ENCODE results near the gene CACFD1.

Gene CACFD1

DNA sequence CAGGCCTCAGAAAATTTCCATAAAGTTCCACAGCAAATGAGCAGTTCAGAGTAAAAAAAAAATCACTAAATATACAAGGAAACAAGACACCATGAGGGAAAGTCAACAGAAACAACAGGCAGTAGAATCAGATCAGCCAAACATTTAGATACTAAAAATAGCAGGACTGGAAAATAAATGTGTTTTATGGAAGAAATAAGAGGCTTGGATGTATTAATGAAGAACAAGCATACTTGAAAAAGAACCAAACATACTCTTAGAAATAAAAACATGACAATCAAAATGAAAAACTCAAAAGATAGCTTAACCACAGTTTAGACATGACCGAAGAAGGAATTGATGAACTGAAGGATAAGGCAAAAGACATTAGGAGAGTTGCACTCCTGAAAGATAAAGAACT, 42.3 kb downstream of the CACFD1 start:
- no CpG with 5 or more reads among the region's 1 CpG for WGBS (ENCODE audit: extremely low coverage, insufficient coverage, insufficient read length)
- Histone ChIP-seq H4K8ac (ENCODE audit: low read depth, low read length) (no peak overlapping the region), H3K27ac (ENCODE audit: low read depth, low read length) (no peak overlapping the region), H3K79me2 (ENCODE audit: control insufficient read depth, insufficient read depth, low read length, poor library complexity) (no peaks in the 10 kb centered on the region), H3K4me2 (ENCODE audit: low read length) (no peak overlapping the region), H4K12ac (ENCODE audit: low read depth, low read length) (no peak overlapping the region), H3K27me3 (ENCODE audit: insufficient read depth, low read length) (no peaks in the 10 kb centered on the region), H3K36me3 (ENCODE audit: control insufficient read depth in 1 of 2, insufficient read depth in 2 of 2, low read length in 2 of 2) (no peaks in the 10 kb centered on the region), H2AFZ (ENCODE audit: insufficient read depth, low read length, poor library complexity) (no peak overlapping the region), H2BK12ac (ENCODE audit: low read length) (no peak overlapping the region), H2AK5ac (ENCODE audit: low read length) (no peak overlapping the region), H3K4ac (ENCODE audit: low read depth, low read length) (no peak overlapping the region), H3K4me3 (ENCODE audit: low read depth, low read length) (no peak overlapping the region), H3K14ac (ENCODE audit: low read length) (no peak overlapping the region), H3K23ac (ENCODE audit: low read length) (no peak overlapping the region), H3K18ac (ENCODE audit: low read length) (no peak overlapping the region), H2BK5ac (ENCODE audit: low read depth, low read length, poor library complexity) (no peak overlapping the region), H3K79me1 (ENCODE audit: low read length) (no peaks in the 10 kb centered on the region), H4K91ac (ENCODE audit: low read depth, low read length) (no peak overlapping the region), H2BK120ac (ENCODE audit: insufficient read depth, low read length, poor library complexity) (no peak overlapping the region), H3K9ac (ENCODE audit: low read length) (no peak overlapping the region), H3K9me3 (ENCODE audit: insufficient read depth, low read depth, low read length) (peaks cover 9% of the 10 kb centered on the region), H3K4me1 (ENCODE audit: control insufficient read depth in 1 of 2, insufficient read depth in 2 of 2, low read length in 2 of 2) (peaks cover 2 to 15% of the 10 kb centered on the region in 2 experiments)
- no peak for DNase-seq

DNA sequence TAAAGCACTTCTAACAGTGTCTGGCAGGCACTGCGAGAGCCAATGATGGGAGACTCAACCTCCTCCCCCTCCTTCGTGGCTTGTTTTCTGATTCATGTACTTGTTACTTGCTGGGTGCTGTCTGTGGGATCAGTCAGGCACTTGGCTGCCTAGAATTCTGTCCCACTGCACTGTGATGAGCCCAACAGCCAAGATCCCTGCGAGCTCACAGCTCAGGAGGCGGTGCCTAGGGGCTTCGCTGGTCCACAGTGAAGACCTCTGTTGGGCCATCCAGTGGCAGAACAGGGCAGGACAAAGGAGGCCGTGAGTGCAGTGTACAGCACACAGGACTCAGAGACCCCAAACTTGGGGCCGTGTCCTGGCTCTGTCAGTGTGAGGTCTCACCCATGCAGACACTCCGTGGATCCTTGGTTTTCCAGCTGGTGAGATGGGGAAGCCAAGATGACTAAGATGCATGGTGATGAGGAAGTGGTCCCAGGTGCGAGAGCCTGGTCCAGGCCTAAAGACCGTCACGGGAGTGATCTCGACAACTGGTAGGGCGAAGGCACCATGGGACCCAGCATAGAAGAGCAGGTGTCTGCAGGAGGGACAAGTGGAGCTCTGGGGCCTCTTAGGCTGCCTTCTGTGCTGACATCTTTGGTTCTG, 45.5 kb downstream of the CACFD1 start:
- Histone ChIP-seq H3K79me2 (ENCODE audit: control insufficient read depth, insufficient read depth, low read length, poor library complexity) (no peaks in the 10 kb centered on the region), H3K27me3 (ENCODE audit: insufficient read depth, low read length) (no peaks in the 10 kb centered on the region), H2AK5ac (ENCODE audit: low read length) (no peak overlapping the region), H3K4me1 (ENCODE audit: control insufficient read depth in 1 of 2, insufficient read depth in 2 of 2, low read length in 2 of 2) (peaks cover 8 to 19% of the 10 kb centered on the region in 2 experiments), H3K4ac (ENCODE audit: low read depth, low read length) (no peak overlapping the region), H3K23ac (ENCODE audit: low read length) (no peak overlapping the region), H3K9me3 (ENCODE audit: insufficient read depth, low read depth, low read length) (peaks cover 2% of the 10 kb centered on the region), H3K18ac (ENCODE audit: low read length) (no peak overlapping the region), H3K9ac (ENCODE audit: low read length) (no peak overlapping the region), H3K14ac (ENCODE audit: low read length) (no peak overlapping the region), H2BK120ac (ENCODE audit: insufficient read depth, low read length, poor library complexity) (no peak overlapping the region), H3K79me1 (ENCODE audit: low read length) (no peaks in the 10 kb centered on the region), H4K12ac (ENCODE audit: low read depth, low read length) (no peak overlapping the region), H2AFZ (ENCODE audit: insufficient read depth, low read length, poor library complexity) (no peak overlapping the region), H3K36me3 (ENCODE audit: control insufficient read depth in 1 of 2, insufficient read depth in 2 of 2, low read length in 2 of 2) (no peaks in the 10 kb centered on the region), H3K4me3 (ENCODE audit: low read depth, low read length) (no peak overlapping the region), H3K4me2 (ENCODE audit: low read length) (no peak overlapping the region), H2BK5ac (ENCODE audit: low read depth, low read length, poor library complexity) (no peak overlapping the region), H4K91ac (ENCODE audit: low read depth, low read length) (no peak overlapping the region), H3K27ac (ENCODE audit: low read depth, low read length) (no peak overlapping the region), H4K8ac (ENCODE audit: low read depth, low read length) (no peak overlapping the region), H2BK12ac (ENCODE audit: low read length) (no peak overlapping the region)
- WGBS (ENCODE audit: extremely low coverage, insufficient coverage, insufficient read length), result no CpG with 5 or more reads among the region's 13 CpGs
- no peak for DNase-seq

GRCh38 chr9:133505901-133506652, 46.3 kb downstream of the CACFD1 start:
- Histone ChIP-seq H3K27me3 (ENCODE audit: insufficient read depth, low read length) (no peaks in the 10 kb centered on the region), H3K79me2 (ENCODE audit: control insufficient read depth, insufficient read depth, low read length, poor library complexity) (no peaks in the 10 kb centered on the region), H3K36me3 (ENCODE audit: control insufficient read depth in 1 of 2, insufficient read depth in 2 of 2, low read length in 2 of 2) (no peaks in the 10 kb centered on the region), H3K79me1 (ENCODE audit: low read length) (no peaks in the 10 kb centered on the region), H3K4ac (ENCODE audit: low read depth, low read length) (no peak overlapping the region), H4K8ac (ENCODE audit: low read depth, low read length) (no peak overlapping the region), H3K4me3 (ENCODE audit: low read depth, low read length) (no peak overlapping the region), H3K27ac (ENCODE audit: low read depth, low read length) (no peak overlapping the region), H2AFZ (ENCODE audit: insufficient read depth, low read length, poor library complexity) (no peak overlapping the region), H2BK5ac (ENCODE audit: low read depth, low read length, poor library complexity) (no peak overlapping the region), H4K91ac (ENCODE audit: low read depth, low read length) (peak overlapping the region; percentile 31), H2AK5ac (ENCODE audit: low read length) (no peak overlapping the region), H2BK12ac (ENCODE audit: low read length) (no peak overlapping the region), H3K4me2 (ENCODE audit: low read length) (no peak overlapping the region), H3K14ac (ENCODE audit: low read length) (no peak overlapping the region), H2BK120ac (ENCODE audit: insufficient read depth, low read length, poor library complexity) (no peak overlapping the region), H3K4me1 (ENCODE audit: control insufficient read depth in 1 of 2, insufficient read depth in 2 of 2, low read length in 2 of 2) (peaks cover 8 to 21% of the 10 kb centered on the region in 2 experiments), H4K12ac (ENCODE audit: low read depth, low read length) (no peak overlapping the region), H3K18ac (ENCODE audit: low read length) (no peak overlapping the region), H3K23ac (ENCODE audit: low read length) (no peak overlapping the region), H3K9me3 (ENCODE audit: insufficient read depth, low read depth, low read length) (peaks cover 2% of the 10 kb centered on the region), H3K9ac (ENCODE audit: low read length) (no peak overlapping the region)
- WGBS (ENCODE audit: extremely low coverage, insufficient coverage, insufficient read length), result no CpG with 5 or more reads among the region's 23 CpGs
- no peak for DNase-seq

- Histone ChIP-seq H3K4ac (ENCODE audit: low read depth, low read length) (no peak overlapping the region), H3K27me3 (ENCODE audit: insufficient read depth, low read length) (no peaks in the 10 kb centered on the region), H3K79me1 (ENCODE audit: low read length) (no peaks in the 10 kb centered on the region), H4K12ac (ENCODE audit: low read depth, low read length) (no peak overlapping the region), H3K9ac (ENCODE audit: low read length) (no peak overlapping the region), H3K4me2 (ENCODE audit: low read length) (no peak overlapping the region), H4K91ac (ENCODE audit: low read depth, low read length) (no peak overlapping the region), H3K4me3 (ENCODE audit: low read depth, low read length) (no peak overlapping the region), H3K79me2 (ENCODE audit: control insufficient read depth, insufficient read depth, low read length, poor library complexity) (no peaks in the 10 kb centered on the region), H3K27ac (ENCODE audit: low read depth, low read length) (no peak overlapping the region), H3K9me3 (ENCODE audit: insufficient read depth, low read depth, low read length) (peaks cover 6% of the 10 kb centered on the region), H2BK12ac (ENCODE audit: low read length) (no peak overlapping the region), H3K23ac (ENCODE audit: low read length) (no peak overlapping the region), H2BK5ac (ENCODE audit: low read depth, low read length, poor library complexity) (no peak overlapping the region), H4K8ac (ENCODE audit: low read depth, low read length) (no peak overlapping the region), H3K14ac (ENCODE audit: low read length) (no peak overlapping the region), H2AFZ (ENCODE audit: insufficient read depth, low read length, poor library complexity) (no peak overlapping the region), H2BK120ac (ENCODE audit: insufficient read depth, low read length, poor library complexity) (no peak overlapping the region), H2AK5ac (ENCODE audit: low read length) (no peak overlapping the region), H3K18ac (ENCODE audit: low read length) (no peak overlapping the region), H3K4me1 (ENCODE audit: control insufficient read depth in 1 of 2, insufficient read depth in 2 of 2, low read length in 2 of 2) (peaks cover 8 to 21% of the 10 kb centered on the region in 2 experiments), H3K36me3 (ENCODE audit: control insufficient read depth in 1 of 2, insufficient read depth in 2 of 2, low read length in 2 of 2) (no peaks in the 10 kb centered on the region)
- WGBS (ENCODE audit: extremely low coverage, insufficient coverage, insufficient read length), result no CpG with 5 or more reads among the region's 18 CpGs
- no peak for DNase-seq
Measured at GRCh38 chr9:133506653-133507038, 46.9 kb downstream of the CACFD1 start.
